ENCODE data around the gene CA9.

CA9 gene

GRCh38 chr9:35669331-35670145 is 4.2 kb upstream of the CA9 start:
- CTCF ChIA-PET, result interaction anchor here (1.3 to 1.6 kb wide), 3 partner anchors 11 to 27 kb away, joined by 4 to 9 read pairs (median 9); partner anchors contain the start of genes CCDC107 and RMRP
- H3K9me3 Mint-ChIP-seq, result peaks cover 2% of the 10 kb centered on the region
- no peak overlapping the region for H3K27ac Mint-ChIP-seq
- DNase-seq, result no peak
- no peaks in the 10 kb centered on the region for H3K36me3 Mint-ChIP-seq
- H3K4me3 Mint-ChIP-seq, result no peak overlapping the region
- H3K4me1 Mint-ChIP-seq, result peaks cover 21% of the 10 kb centered on the region
- peaks cover 21% of the 10 kb centered on the region for H3K27me3 Mint-ChIP-seq

- CTCF ChIA-PET, result interaction anchor here (1.8 kb wide), 1 partner anchor 18 kb away, joined by 6 read pairs; no protein-coding TSS in a partner anchor
- Mint-ChIP-seq H3K27me3 (peaks cover 65% of the 10 kb centered on the region), H3K27ac (no peak overlapping the region)
Observed at GRCh38 chr9:35674025-35674361, 265 bp downstream of the CA9 start.

GRCh38 chr9:35675204-35675603 is 1.5 kb downstream of the CA9 start:
- Mint-ChIP-seq H3K27ac (no peak overlapping the region), H3K4me3 (no peak overlapping the region), H3K9me3 (no peaks in the 10 kb centered on the region), H3K27me3 (peaks cover 75% of the 10 kb centered on the region), H3K36me3 (no peaks in the 10 kb centered on the region), H3K4me1 (peaks cover 14% of the 10 kb centered on the region)
- no peak for DNase-seq
- CTCF ChIA-PET, result interaction anchor here (1.3 to 3.6 kb wide), 2 partner anchors 8 to 21 kb away, joined by 3 to 19 read pairs; no protein-coding TSS in a partner anchor

More at GRCh38 chr9:35674025-35674361, 265 bp downstream of the CA9 start:
- Mint-ChIP-seq H3K4me1 (peaks cover 14% of the 10 kb centered on the region), H3K4me3 (no peak overlapping the region), H3K9me3 (no peaks in the 10 kb centered on the region), H3K36me3 (no peaks in the 10 kb centered on the region)
- DNase-seq, result no peak

- CTCF ChIA-PET, result interaction anchor here (0.7 to 3.6 kb wide), 3 partner anchors 8 to 20 kb away, joined by 3 to 19 read pairs (median 3); partner anchors contain the start of gene ARHGEF39
- H3K4me1 Mint-ChIP-seq, result peaks cover 14% of the 10 kb centered on the region
- peaks cover 81% of the 10 kb centered on the region for H3K27me3 Mint-ChIP-seq
- H3K27ac Mint-ChIP-seq, result no peak overlapping the region
- no peaks in the 10 kb centered on the region for H3K36me3 Mint-ChIP-seq
- H3K4me3 Mint-ChIP-seq, result no peak overlapping the region
- no peaks in the 10 kb centered on the region for H3K9me3 Mint-ChIP-seq
- DNase-seq, result peak; percentile 47
Observed at GRCh38 chr9:35675732-35676392, 2.1 kb downstream of the CA9 start.

GRCh38 chr9:35679091-35679490 is 5.4 kb downstream of the CA9 start:
- Mint-ChIP-seq H3K4me1 (peaks cover 14% of the 10 kb centered on the region), H3K4me3 (no peak overlapping the region), H3K36me3 (no peaks in the 10 kb centered on the region), H3K9me3 (no peaks in the 10 kb centered on the region), H3K27ac (no peak overlapping the region), H3K27me3 (peaks cover 82% of the 10 kb centered on the region)
- DNase-seq, result no peak
- CTCF ChIA-PET, result interaction anchor here (1.7 kb wide), 1 partner anchor 17 kb away, joined by 5 read pairs; no protein-coding TSS in a partner anchor

- Mint-ChIP-seq H3K27me3 (peaks cover 74% of the 10 kb centered on the region), H3K36me3 (no peaks in the 10 kb centered on the region), H3K4me3 (no peak overlapping the region), H3K27ac (no peak overlapping the region), H3K9me3 (no peaks in the 10 kb centered on the region), H3K4me1 (peaks cover 9% of the 10 kb centered on the region)
- CTCF ChIA-PET, result interaction anchor here (0.7 to 1.7 kb wide), 2 partner anchors 17 to 107 kb away, joined by 3 to 5 read pairs; no protein-coding TSS in a partner anchor
- DNase-seq, result no peak
Observed at GRCh38 chr9:35679766-35680330, 6.1 kb downstream of the CA9 start.

- Mint-ChIP-seq H3K4me1 (peaks cover 6% of the 10 kb centered on the region), H3K4me3 (no peak overlapping the region), H3K27me3 (peaks cover 67% of the 10 kb centered on the region), H3K9me3 (no peaks in the 10 kb centered on the region), H3K36me3 (no peaks in the 10 kb centered on the region), H3K27ac (no peak overlapping the region)
- no peak for DNase-seq
- CTCF ChIA-PET, result interaction anchor here (0.7 to 1.7 kb wide), 2 partner anchors 16 to 108 kb away, joined by 3 to 5 read pairs; no protein-coding TSS in a partner anchor
Observed at GRCh38 chr9:35680331-35681105, 6.8 kb downstream of the CA9 start.

GRCh38 chr9:35681341-35682002 is 7.7 kb downstream of the CA9 start:
- peaks cover 3% of the 10 kb centered on the region for H3K4me1 Mint-ChIP-seq
- peaks cover 58% of the 10 kb centered on the region for H3K27me3 Mint-ChIP-seq
- H3K36me3 Mint-ChIP-seq, result no peaks in the 10 kb centered on the region
- DNase-seq, result no peak
- no peak overlapping the region for H3K4me3 Mint-ChIP-seq
- CTCF ChIA-PET, result no interaction called here
- no peak overlapping the region for H3K27ac Mint-ChIP-seq
- H3K9me3 Mint-ChIP-seq, result no peaks in the 10 kb centered on the region

GRCh38 chr9:35682051-35682450 is 8.3 kb downstream of the CA9 start:
- H3K4me3 Mint-ChIP-seq, result no peak overlapping the region
- H3K36me3 Mint-ChIP-seq, result no peaks in the 10 kb centered on the region
- peaks cover 52% of the 10 kb centered on the region for H3K27me3 Mint-ChIP-seq
- no peaks in the 10 kb centered on the region for H3K9me3 Mint-ChIP-seq
- CTCF ChIA-PET, result interaction anchor here (4.9 kb wide), 1 partner anchor 14 kb away, joined by 49 read pairs; no protein-coding TSS in a partner anchor
- DNase-seq, result no peak
- H3K4me1 Mint-ChIP-seq, result no peaks in the 10 kb centered on the region
- H3K27ac Mint-ChIP-seq, result no peak overlapping the region

- no peak for DNase-seq
- no peak overlapping the region for H3K27ac Mint-ChIP-seq
- H3K4me1 Mint-ChIP-seq, result peaks cover 2% of the 10 kb centered on the region
- no peaks in the 10 kb centered on the region for H3K9me3 Mint-ChIP-seq
- no peak overlapping the region for H3K4me3 Mint-ChIP-seq
- H3K36me3 Mint-ChIP-seq, result no peaks in the 10 kb centered on the region
- H3K27me3 Mint-ChIP-seq, result peaks cover 50% of the 10 kb centered on the region
- CTCF ChIA-PET, result interaction anchor here (4.9 kb wide), 1 partner anchor 14 kb away, joined by 49 read pairs; no protein-coding TSS in a partner anchor
Observed at GRCh38 chr9:35682520-35683315, 9.0 kb downstream of the CA9 start.

GRCh38 chr9:35683323-35683722 is 9.6 kb downstream of the CA9 start:
- Mint-ChIP-seq H3K36me3 (no peaks in the 10 kb centered on the region), H3K4me1 (peaks cover 2% of the 10 kb centered on the region), H3K9me3 (no peaks in the 10 kb centered on the region), H3K27me3 (peaks cover 44% of the 10 kb centered on the region), H3K4me3 (no peak overlapping the region), H3K27ac (no peak overlapping the region)
- CTCF ChIA-PET, result interaction anchor here (0.8 to 4.9 kb wide), 4 partner anchors 8 to 72 kb away, joined by 3 to 49 read pairs (median 3); no protein-coding TSS in a partner anchor
- no peak for DNase-seq

- CTCF ChIA-PET, result interaction anchor here (0.9 to 4.9 kb wide), 3 partner anchors 12 to 72 kb away, joined by 3 to 49 read pairs (median 3); no protein-coding TSS in a partner anchor
- no peak overlapping the region for H3K4me3 Mint-ChIP-seq
- H3K4me1 Mint-ChIP-seq, result peaks cover 10% of the 10 kb centered on the region
- H3K27me3 Mint-ChIP-seq, result peaks cover 39% of the 10 kb centered on the region
- no peak for DNase-seq
- H3K9me3 Mint-ChIP-seq, result no peaks in the 10 kb centered on the region
- H3K27ac Mint-ChIP-seq, result no peak overlapping the region
- no peaks in the 10 kb centered on the region for H3K36me3 Mint-ChIP-seq
Observed at GRCh38 chr9:35684921-35685320, 11.2 kb downstream of the CA9 start.
